ENCODE data around the gene AKR1B15.
"Not testable (repeated sequence)": the region's sequence is repeated elsewhere in the genome, so short reads cannot be mapped to it uniquely, and the experiment has no call there.

The AKR1B15 gene

GRCh38 chr7:134530460-134530859, 18.4 kb upstream of the AKR1B15 start:
- in situ Hi-C loops (cut with MboI; ENCODE audit: low pct_unique_long_range_greater_than_20kb, low sequenced_read_pairs): no loop called here
- no peak for DNase-seq

GRCh38 chr7:134532180-134532953, 16.5 kb upstream of the AKR1B15 start:
- in situ Hi-C loops (cut with MboI; ENCODE audit: low pct_unique_long_range_greater_than_20kb, low sequenced_read_pairs): no loop called here
- DNase-seq: no peak

- in situ Hi-C loops (cut with MboI; ENCODE audit: low pct_unique_long_range_greater_than_20kb, low sequenced_read_pairs): no loop called here
These were observed 16.0 kb upstream of the AKR1B15 start for GRCh38 chr7:134532954-134533218.

GRCh38 chr7:134533288-134533771, 15.6 kb upstream of the AKR1B15 start:
- in situ Hi-C loops (cut with MboI; ENCODE audit: low pct_unique_long_range_greater_than_20kb, low sequenced_read_pairs): no loop called here
- DNase-seq: no peak

More at GRCh38 chr7:134532954-134533218, 16.0 kb upstream of the AKR1B15 start:
- no peak for DNase-seq

GRCh38 chr7:134534633-134535032, 14.3 kb upstream of the AKR1B15 start:
- in situ Hi-C loops (cut with MboI; ENCODE audit: low pct_unique_long_range_greater_than_20kb, low sequenced_read_pairs): no loop called here
- DNase-seq: no peak

- DNase-seq: no peak
- in situ Hi-C loops (cut with MboI; ENCODE audit: low pct_unique_long_range_greater_than_20kb, low sequenced_read_pairs): no loop called here
These were observed 13.5 kb upstream of the AKR1B15 start for GRCh38 chr7:134535272-134535918.

- in situ Hi-C loops (cut with MboI; ENCODE audit: low pct_unique_long_range_greater_than_20kb, low sequenced_read_pairs): no loop called here
- no peak for DNase-seq
These were observed 13.0 kb upstream of the AKR1B15 start for GRCh38 chr7:134535919-134536299.

GRCh38 chr7:134536558-134536957, 12.4 kb upstream of the AKR1B15 start:
- in situ Hi-C loops (cut with MboI; ENCODE audit: low pct_unique_long_range_greater_than_20kb, low sequenced_read_pairs); DNase-seq: not testable (repeated sequence)

- DNase-seq; in situ Hi-C loops (cut with MboI; ENCODE audit: low pct_unique_long_range_greater_than_20kb, low sequenced_read_pairs): not testable (repeated sequence)
These were observed 11.6 kb upstream of the AKR1B15 start for GRCh38 chr7:134537273-134537781.

GRCh38 chr7:134539380-134540004, 9.4 kb upstream of the AKR1B15 start:
- in situ Hi-C loops (cut with MboI; ENCODE audit: low pct_unique_long_range_greater_than_20kb, low sequenced_read_pairs): no loop called here
- DNase-seq: no peak

- in situ Hi-C loops (cut with MboI; ENCODE audit: low pct_unique_long_range_greater_than_20kb, low sequenced_read_pairs); DNase-seq: not testable (repeated sequence)
These were observed 7.3 kb upstream of the AKR1B15 start for GRCh38 chr7:134541501-134542194.

- in situ Hi-C loops (cut with MboI; ENCODE audit: low pct_unique_long_range_greater_than_20kb, low sequenced_read_pairs): no loop called here
- no peak for DNase-seq
These were observed 6.6 kb upstream of the AKR1B15 start for GRCh38 chr7:134542195-134542771.

GRCh38 chr7:134545380-134545779, 3.5 kb upstream of the AKR1B15 start:
- in situ Hi-C loops (cut with MboI; ENCODE audit: low pct_unique_long_range_greater_than_20kb, low sequenced_read_pairs): no loop called here

GRCh38 chr7:134545918-134546317, 3.0 kb upstream of the AKR1B15 start:
- in situ Hi-C loops (cut with MboI; ENCODE audit: low pct_unique_long_range_greater_than_20kb, low sequenced_read_pairs): no loop called here
- no peak for DNase-seq

More at GRCh38 chr7:134545380-134545779, 3.5 kb upstream of the AKR1B15 start:
- no peak for DNase-seq

GRCh38 chr7:134546955-134547354, 2.0 kb upstream of the AKR1B15 start:
- in situ Hi-C loops (cut with MboI; ENCODE audit: low pct_unique_long_range_greater_than_20kb, low sequenced_read_pairs): no loop called here
- DNase-seq: no peak

- peak; percentile 53 for DNase-seq
- in situ Hi-C loops (cut with MboI; ENCODE audit: low pct_unique_long_range_greater_than_20kb, low sequenced_read_pairs): no loop called here
These were observed 1.4 kb upstream of the AKR1B15 start for GRCh38 chr7:134547397-134548054.

GRCh38 chr7:134549366-134549765, 456 bp downstream of the AKR1B15 start:
- in situ Hi-C loops (cut with MboI; ENCODE audit: low pct_unique_long_range_greater_than_20kb, low sequenced_read_pairs): no loop called here

GRCh38 chr7:134552105-134552504, 3.2 kb downstream of the AKR1B15 start:
- in situ Hi-C loops (cut with MboI; ENCODE audit: low pct_unique_long_range_greater_than_20kb, low sequenced_read_pairs): no loop called here
- no peak for DNase-seq

More at GRCh38 chr7:134549366-134549765, 456 bp downstream of the AKR1B15 start:
- no peak for DNase-seq

- in situ Hi-C loops (cut with MboI; ENCODE audit: low pct_unique_long_range_greater_than_20kb, low sequenced_read_pairs): no loop called here
- no peak for DNase-seq
These were observed 5.1 kb downstream of the AKR1B15 start for GRCh38 chr7:134553976-134554375.

All from KBM-7 (cell line).